Dermis blood vessel endothelial cell (primary cell): ENCODE data around the gene SUPT4H1. TPM values are rescaled to one million over a fixed set of nuclear protein-coding genes. Genes with fewer than 3 reads are reported as not detected.
"Not testable (repeated sequence)": the region's sequence is repeated elsewhere in the genome, so short reads cannot be mapped to it uniquely, and the experiment has no call there.

Experiments used
- DNase-seq: peaks from one replicate; pipeline ENCODE4 v3.0.0; 2010
- total RNA-seq: library from RNA; depleted of rRNA; stranded (reverse); fragments of >200 nt; gene quantifications from 2 replicates; pipeline ENCODE4 v1.2.3, GENCODE V29; 2014

SUPT4H1 gene
- total RNA-seq = 39.0 and 53.6 TPM in 2 replicates

DNA sequence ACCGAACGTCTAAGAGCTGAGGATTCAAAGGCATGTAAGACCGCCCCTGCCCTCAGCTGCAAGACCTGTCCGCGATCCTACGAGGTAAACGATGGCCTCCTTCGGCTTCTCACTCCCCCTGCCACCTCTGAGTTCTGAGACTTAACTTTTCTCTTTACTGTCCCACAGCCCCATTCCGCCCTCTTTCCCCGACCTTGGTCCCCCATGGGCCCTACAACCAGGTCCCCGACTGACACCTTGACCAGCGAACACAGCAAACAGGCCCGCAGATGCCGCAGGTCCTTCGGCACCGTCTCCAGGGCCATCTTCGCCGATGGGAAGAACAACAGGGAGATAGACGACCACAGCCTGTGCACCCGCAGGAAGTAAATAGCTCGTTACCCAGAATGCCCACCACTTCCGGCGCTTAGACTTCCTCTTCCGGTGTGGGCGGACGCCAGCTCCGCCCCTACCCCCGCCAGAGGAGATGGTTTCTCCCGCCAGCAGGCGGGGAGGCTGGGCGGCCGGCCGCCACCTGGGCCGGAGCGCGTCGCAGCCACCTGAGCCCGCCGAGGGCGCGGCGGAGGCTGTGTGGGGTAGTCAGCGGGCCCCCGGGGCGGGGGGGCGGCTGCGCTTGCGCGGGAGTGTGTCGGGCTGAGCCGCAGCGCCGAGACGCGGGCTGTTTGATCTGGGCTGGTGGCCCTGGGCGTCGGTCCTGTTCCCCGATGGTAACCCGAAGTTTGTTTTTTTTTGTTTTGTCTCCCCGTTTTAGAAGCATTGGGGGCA is at the start of gene SUPT4H1:
SUPT4H1 (minus strand) TSS at position 371 of the 765 bp plus-strand sequence; CDS start at position 305, 66 bp downstream.
- DNase-seq = peak; percentile 93

- no peak for DNase-seq
Observed at GRCh38 chr17:58401287-58401686, 49.3 kb upstream of the SUPT4H1 start.

- DNase-seq = no peak
Observed at GRCh38 chr17:58400826-58401225, 48.8 kb upstream of the SUPT4H1 start.

- DNase-seq = no peak
Observed at GRCh38 chr17:58399974-58400373, 48.0 kb upstream of the SUPT4H1 start.

DNA sequence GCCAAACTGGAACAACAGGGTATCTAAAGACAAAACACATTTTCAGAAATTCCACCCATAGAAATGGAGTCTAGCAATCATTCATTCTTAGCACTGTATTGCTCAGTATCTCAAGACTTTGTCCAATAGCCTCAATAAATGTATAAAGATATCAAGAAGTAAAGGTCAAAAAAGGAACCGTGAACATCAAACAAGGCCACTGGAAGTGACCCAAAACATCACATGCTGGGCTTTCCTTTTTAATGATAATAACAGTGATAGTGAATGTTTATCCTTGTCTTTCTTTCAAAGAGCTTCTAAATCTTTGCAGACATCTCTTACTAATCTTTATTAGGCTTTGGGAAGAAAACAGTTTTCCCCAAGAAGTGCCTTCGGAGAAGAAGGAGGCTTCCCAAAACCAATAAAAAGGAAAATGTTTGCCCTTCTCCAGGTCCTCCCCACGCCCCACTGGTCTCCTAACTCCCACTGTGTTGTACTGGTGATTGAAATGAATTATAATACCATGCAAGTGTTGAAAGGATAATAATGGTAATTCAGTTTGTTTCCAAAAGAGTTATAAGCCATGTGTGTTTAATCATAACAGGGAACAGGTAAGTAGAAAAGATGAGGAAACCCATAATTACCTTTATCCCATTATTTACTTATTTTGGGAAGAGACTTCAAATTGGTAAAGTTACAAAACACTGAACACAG is 46.7 kb upstream of the SUPT4H1 start:
- DNase-seq = no peak

DNA sequence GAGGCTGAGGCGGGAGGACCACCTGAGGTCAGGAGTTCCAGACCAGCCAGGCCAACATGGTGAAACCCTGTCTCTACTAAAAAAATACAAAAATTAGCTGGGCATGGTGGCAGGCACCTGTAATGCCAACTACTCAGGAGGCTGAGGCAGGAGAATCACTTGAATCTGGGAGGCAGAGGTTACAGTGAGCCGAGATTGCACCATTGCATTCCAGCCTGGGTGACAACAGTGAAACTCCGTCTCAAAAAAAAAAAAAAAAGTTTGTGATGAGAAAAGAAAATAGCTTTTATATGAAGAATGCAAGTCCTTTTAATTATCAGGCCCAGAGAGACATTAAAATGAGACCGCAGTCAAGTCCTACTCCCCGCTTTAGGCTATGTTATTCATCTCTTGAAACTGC is 45.4 kb upstream of the SUPT4H1 start:
- not testable (repeated sequence) for DNase-seq

DNA sequence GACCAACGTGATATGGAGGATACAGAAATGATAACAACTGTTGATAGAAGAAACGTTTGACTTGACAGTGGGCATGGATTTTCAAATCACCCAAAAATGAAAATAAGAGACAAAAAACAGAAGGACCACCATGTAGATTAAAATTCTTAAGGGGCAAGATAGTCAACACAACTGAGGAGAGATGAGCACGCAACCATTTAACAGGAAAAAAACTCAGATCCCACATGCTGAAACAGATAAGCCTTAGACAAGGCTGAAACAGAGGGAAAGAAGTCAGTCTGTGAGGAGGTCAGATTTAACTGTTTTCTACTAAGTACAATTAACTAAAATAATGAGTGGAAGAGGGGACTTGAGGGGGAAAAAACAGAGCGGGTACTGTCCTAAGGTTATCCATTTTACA is 44.2 kb upstream of the SUPT4H1 start:
- no peak for DNase-seq

DNA sequence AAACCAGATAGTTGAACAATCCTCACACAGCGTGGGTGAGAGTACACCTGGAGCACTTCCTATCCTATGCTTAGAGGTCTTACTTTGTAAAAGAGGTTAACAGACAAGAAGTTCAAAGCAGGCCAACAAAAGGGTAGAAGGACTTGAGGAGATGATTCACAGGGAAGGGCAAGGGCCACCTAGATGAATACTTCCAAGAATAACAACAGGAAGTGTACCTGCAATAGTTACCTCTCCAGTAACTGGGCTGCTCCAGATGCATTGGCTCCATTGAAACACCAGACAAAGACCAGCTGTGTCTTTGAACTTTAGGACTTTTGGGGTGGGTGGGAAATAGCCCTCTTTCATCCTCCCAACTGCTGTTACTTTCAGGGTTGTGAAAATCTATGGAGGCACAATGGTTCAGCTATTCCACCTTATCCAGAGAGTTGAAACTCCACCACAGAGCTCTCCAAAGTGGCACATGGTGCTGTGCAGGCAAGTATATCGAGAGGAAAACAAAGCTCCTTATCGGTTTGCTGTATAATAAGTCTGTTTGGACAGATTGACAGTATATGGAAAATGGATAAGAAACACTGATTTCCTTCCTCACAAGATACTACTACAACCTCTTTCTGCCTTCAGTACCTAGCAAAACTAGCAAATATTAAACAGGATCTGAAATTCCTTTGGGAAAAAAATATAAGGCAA is 42.7 kb upstream of the SUPT4H1 start:
- DNase-seq = no peak

- peak; percentile 85 for DNase-seq
Observed at GRCh38 chr17:58391302-58391984, 39.4 kb upstream of the SUPT4H1 start.

- no peak for DNase-seq
Observed at GRCh38 chr17:58390884-58391283, 38.9 kb upstream of the SUPT4H1 start.

GRCh38 chr17:58388302-58389190 is 36.5 kb upstream of the SUPT4H1 start:
- DNase-seq = no peak

DNA sequence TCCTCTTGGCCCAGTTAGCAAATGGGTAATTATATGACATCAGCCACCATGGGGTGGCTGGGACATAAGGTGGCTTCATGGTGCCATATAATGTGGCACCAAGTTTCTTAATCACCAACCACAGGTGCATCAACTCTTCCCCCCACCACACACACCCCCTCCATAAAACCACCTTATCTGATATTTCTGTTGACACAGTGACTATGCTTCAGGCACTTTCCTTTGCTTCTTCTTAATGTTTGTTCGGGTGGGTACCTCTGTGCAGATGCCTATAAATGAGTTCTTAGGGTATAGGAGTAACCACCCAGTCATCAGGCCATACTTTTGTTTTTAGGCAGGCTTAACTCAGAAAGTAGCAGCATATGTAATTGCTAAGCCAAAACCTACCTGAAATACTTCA is 35.8 kb upstream of the SUPT4H1 start:
- DNase-seq = no peak

- no peak for DNase-seq
Observed at GRCh38 chr17:58386708-58387107, 34.7 kb upstream of the SUPT4H1 start.

- no peak for DNase-seq
Observed at GRCh38 chr17:58385359-58385899, 33.4 kb upstream of the SUPT4H1 start.

DNA sequence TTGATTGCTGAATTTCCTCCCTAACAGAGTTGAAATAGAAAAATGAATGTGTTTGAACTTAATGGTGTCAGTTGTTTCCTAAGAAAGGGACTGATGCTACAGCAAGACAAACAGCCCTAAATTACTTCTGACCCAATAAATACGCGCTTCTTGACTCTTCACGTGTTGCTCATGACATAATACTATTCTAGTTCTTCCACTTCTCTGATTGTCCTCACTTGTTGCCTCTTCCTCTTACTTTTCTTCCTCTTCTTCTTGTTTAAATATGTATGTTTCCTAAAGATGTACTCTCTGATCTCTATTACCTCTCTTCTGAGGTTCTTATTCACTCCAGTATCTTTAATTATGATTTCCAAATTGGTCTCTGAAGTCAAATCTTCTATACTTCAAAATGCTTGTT is 32.9 kb upstream of the SUPT4H1 start:
- no peak for DNase-seq

DNA sequence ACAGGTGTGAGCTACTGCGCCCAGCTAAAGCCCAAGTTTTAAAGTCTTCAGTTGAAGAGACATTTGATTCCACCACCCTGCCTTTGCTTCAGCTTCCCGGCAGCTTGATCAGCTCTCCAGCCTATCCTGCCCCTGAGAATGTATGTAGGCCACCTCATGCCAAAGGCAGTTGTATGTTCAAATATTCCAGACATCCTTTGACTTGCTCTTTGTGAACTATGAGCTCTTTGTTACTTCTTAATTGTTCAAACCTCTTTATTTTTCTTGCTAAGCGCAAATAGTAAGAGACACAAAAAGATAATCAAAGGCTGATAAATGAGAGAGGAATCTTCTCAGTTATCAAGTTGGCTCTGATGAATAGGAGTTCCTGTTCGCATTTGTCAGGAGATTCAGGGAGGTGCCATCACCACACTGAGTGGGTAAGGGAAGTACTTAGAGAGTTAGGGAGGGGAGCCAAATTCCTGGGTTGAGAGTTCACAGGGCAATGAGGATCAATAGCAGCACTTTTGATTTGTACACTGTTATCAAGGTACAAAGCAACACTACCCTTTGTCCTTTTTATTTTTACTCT is 32.0 kb upstream of the SUPT4H1 start:
- DNase-seq = no peak

DNA sequence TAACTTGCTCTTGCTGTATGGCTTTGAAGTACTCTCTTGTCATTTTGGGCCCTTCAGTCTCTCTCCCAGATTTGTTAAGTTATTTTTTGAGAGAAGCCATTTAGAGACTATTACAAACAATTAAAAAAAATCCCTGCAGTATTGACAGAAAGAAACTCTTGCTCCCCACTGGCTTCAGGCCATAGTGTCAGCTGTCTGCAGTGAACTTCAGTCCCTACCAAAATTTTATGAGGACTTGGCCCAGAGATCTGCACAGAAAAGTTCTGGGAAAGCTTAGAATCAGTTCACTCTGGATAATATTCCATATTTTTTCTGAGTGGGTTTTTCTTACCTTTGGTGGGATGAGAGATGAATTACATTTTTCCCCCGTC is 30.9 kb upstream of the SUPT4H1 start:
- DNase-seq = no peak

DNA sequence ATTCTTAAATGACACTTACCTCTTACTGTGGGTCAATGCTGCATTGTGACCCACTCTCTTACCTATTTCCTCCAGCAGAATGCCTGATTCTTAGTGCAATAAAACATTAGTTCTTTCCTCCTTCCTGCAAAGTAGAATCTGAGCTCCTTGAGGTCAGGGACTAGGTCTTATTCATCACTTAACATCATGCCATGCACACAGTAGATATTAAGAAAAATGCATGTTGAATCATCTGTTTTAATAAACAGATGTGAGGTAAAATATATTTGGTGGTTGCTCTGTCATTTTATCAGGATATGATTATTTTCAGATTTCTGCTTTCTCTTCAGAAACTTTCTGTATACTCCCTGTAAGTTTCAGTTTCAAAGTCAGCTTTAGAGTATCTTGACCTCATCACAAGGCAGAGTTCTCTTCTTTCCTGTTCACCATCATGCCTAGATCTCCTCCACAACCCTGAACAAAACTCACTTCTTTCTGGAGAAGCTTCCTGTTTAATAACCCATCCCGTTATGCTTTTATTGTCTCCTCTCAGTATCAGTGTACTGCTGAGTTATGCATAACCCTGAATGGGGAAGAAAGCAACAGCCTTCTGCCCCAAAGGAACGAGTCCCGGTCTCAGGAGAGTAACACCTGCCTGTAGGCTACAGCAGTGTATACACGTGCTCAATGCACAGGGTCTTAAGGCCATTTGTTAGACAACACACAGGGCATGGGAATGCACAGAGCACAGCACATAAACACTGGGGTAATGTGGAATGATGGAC is 30.3 kb upstream of the SUPT4H1 start:
- no peak for DNase-seq

DNA sequence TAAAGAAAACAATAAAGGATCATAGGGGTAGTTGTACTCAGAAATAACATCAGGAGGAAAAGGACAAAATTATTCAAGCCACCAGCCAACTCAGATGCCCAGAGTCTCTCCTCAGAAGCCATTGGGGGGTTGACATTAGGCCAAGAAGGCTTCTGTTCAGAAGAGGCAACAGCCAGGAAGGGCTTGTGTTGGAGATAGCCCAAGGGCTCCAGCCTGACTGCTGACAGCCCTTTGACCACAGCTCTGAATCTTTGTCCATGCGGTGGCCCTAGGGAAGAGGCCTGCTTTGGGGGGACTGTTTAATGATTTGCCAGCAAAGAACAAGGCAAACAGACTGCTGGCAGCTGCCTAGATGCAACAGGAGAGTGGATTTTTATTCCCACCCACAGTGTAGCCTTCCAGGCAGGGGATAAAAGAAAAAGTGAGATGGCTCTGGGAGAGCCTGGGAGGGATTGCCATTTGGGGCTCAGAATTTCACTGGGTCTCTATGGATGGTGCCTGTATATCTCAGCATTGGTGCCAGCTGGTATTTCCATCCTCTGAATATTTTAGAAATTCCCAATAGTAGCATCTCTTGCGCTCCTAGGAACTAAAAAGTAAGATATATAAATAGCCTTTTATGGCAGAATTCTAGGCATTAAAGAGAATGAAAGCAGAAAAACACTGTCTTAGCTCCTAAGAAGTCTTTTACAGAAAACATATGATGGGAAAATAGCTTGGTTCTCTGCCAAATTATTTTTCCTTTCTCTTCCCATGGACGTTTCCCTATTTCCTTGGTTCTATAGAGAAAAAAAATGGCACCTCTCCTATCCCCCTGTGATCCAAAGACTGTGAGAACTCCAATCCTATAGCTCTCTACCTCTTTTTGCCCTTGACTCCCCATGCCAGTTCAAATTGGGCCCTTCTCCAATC is 29.4 kb upstream of the SUPT4H1 start:
- DNase-seq = no peak
